NCI-H524 treated with DMSO at 0.1 percent for 48 hours (cell line): Measurements from ENCODE around the gene MLLT3.

Source experiments
- DNase-seq: peaks from one replicate; lab custom pipeline; 2025; lab: John Stamatoyannopoulos, UW

MLLT3 gene

GRCh38 chr9:20508242-20508641, 114.1 kb downstream of the MLLT3 start:
- no peak for DNase-seq

DNA sequence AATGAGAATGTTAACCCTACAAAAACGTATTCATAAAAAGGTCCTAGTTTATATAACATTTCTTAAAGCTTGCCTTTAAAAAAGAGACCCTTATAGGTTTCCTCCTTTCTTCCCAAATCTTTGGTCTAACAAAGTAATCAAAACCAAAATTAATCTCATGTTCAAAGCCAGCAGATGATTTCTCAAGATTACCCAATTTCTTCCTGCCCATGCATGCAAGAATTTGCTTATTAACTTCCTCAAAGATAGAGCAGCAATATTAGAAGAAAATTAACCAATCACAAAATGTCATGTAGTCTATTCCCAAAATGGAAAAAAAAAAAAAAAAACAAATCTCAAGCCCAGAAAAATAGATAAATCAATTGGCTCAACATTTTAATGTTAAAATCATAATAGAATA, 114.9 kb downstream of the MLLT3 start:
- no peak for DNase-seq

DNA sequence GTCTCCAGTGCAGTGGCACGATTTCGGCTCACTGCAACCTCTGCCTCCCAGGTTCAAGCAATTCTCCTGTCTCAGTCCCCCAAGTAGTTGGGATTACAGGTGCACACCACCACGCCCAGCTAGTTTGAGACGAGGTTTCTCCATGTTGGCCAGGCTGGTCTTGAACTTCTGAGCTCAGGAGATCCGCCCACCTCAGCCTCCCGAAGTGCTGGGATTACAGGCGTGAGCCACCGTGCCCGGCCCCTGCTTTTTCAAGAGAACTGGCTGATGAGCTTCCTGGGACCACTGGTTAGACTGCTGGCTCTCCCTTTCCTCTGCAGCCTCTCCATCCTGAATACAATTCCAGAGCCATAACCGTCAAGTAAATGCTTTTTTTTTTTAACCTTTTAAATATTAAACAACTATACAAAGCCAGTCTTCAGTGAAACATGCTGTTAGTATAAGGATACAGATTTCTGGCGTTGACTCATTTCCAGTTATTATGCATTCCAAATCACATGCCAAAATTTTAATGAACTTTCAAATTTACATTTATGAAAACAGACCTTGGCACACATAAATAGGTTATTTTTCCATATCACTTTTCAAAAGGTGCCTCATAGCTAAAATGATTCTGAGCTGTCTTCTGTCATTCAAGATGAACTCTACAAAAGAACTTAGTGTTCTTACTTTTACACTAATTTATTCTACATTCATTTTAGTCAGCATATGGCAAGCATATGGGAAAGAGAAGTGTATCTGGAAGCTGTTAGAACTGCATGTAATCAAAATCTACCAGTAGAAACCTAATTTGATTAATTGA, 116.0 kb downstream of the MLLT3 start:
- DNase-seq = no peak

GRCh38 chr9:20505574-20505973, 116.7 kb downstream of the MLLT3 start:
- DNase-seq = no peak

DNA sequence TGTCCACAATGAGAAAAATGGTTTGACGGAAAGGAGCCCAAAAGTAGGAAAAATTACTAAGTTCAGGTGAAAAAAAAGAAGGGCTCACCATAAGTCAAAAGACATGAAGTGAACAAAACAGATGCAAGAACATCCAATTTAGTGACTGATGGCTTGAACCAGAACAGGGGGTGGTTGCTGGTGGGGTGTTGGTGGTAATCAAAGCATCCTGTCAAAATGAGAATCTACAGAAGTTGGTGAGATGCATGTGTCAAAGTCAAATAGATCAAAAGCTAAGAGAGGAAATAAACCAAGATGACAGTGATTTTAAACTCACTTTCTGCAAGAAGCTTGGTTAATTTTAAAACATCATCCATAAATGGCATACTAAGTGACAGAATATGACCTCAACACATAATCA, 117.4 kb downstream of the MLLT3 start:
- no peak for DNase-seq

DNA sequence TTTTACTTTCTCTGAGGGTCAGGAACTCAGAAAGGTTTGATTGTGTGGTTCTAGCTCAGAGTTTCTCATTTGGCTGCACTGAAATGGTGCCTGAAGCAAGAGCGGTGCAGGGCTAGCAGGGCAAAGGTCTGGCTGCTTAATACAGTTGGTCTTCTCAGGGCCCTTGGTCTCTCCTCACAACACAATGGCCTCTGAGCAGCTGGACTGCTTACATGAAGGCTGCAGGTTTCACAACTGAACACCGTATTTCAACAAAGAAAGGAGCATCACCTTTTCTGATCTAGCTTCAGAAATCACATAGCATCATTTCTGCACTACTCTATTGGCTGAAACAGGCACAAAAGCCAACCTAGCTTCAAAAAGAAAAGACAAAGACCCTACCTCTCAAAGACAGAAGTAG, 122.2 kb downstream of the MLLT3 start:
- no peak for DNase-seq

DNA sequence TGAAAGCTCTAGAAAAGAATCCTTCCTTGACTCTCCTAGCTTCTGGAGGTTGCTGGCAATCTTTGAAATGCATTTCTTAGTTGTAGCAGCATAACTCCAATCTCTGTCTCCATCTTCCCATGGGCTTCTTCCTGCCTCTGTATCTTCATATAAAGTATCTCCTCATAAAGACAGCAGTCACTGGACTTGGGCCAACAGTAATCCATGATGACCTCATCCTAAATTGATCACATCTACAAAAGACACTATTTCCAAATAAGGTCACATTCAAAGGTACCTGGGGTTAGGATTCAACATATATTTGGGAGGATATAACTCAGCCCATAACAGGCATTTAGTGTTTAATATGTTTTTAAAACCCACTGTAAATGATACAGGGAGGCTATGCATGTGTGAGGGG, 123.3 kb downstream of the MLLT3 start:
- DNase-seq = no peak

- no peak for DNase-seq
Measured at GRCh38 chr9:20496328-20496727, 126.0 kb downstream of the MLLT3 start.

- DNase-seq = no peak
Measured at GRCh38 chr9:20495098-20495497, 127.2 kb downstream of the MLLT3 start.

- no peak for DNase-seq
Measured at GRCh38 chr9:20494035-20494434, 128.3 kb downstream of the MLLT3 start.

DNA sequence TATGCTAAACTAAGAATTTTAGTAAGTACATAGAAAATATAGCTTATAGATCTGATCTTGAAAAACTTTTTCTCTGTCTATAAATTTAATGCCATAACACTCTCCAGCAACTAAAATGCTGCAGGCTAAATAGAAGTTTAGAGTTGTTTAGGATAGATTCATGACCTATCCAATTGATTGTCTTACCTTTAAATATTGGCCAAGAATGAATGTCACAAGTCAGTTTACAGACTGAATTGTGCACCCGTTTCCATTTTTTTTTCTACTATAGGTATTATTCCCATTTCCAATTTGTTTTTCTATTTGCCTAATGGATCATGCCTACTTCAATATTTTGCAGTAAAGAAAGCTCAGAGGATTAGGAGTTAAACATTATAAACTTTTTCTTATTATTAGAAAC, 129.5 kb downstream of the MLLT3 start:
- no peak for DNase-seq

DNA sequence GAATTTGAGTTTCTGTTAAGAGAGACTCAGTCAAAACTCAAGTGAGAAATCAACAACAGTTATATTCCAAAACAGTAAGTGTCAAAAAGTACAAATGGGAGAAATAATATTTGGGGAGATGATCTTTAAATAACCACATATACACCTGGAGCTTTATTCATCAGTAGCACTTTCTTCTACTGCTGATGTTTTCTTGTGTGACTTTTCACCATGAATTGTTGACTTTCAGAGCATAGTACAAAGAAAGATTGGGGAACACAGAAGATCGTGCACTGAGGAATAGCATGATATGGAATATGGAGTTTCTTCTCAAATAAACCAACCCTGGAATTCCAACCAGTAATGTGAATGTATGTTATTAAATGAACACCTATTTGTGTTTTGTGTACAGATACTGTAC, 130.7 kb downstream of the MLLT3 start:
- DNase-seq = no peak

- no peak for DNase-seq
Measured at GRCh38 chr9:20490246-20490834, 132.0 kb downstream of the MLLT3 start.

GRCh38 chr9:20488691-20489090, 133.6 kb downstream of the MLLT3 start:
- no peak for DNase-seq

GRCh38 chr9:20486552-20486951, 135.7 kb downstream of the MLLT3 start:
- no peak for DNase-seq

DNA sequence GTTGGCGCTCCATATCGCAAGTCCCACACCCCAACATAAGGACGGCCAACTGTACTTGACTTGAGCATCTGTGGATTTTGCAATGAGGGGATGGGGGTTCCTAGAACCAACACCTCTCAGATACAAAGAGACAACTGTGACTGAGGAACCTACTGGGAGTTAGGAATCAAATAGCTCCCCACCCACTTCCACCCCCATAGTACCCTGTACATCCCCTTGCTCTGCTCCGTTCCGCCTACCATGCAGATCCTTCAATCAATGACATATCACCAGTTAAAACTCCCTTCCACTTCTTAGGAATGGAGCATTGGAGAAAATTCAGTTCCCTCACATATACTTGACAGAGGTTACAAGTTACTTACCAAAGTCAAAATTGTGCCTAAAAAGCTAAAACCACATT, 140.9 kb downstream of the MLLT3 start:
- no peak for DNase-seq

- DNase-seq = no peak
Measured at GRCh38 chr9:20480249-20480648, 142.1 kb downstream of the MLLT3 start.

DNA sequence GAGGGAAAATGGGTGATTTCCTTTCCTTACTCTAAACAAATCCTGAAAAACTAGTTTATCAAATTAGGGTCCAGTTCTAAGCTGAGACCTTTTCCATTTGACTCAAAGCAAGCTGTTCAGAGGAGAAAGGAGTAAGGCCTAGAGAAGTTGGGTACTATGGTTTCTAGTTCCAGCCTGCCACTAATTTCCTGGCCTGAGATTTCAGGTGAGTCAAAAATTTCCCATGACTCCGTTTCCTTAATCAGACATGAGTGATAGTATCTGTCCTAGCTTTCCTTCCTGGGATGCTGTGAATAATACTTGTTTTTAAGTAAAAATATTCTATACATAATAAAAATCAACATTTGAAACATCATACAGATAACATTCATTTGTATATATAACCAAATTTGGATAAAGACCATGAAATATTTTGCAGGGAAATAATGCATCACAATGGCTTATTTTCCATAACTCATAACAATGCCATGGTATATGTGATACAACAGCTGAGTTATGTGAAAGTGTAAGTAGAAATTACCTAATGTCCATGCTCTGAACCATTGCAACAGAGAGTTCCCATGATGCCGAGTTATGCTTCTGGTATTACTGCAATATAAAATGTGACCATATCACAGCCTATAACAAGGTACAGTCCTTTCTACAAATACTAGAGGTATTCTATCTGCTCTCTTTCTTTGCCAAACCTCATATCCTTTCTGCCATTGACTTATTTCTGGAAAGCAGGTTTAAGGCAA, 142.7 kb downstream of the MLLT3 start:
- no peak for DNase-seq

DNA sequence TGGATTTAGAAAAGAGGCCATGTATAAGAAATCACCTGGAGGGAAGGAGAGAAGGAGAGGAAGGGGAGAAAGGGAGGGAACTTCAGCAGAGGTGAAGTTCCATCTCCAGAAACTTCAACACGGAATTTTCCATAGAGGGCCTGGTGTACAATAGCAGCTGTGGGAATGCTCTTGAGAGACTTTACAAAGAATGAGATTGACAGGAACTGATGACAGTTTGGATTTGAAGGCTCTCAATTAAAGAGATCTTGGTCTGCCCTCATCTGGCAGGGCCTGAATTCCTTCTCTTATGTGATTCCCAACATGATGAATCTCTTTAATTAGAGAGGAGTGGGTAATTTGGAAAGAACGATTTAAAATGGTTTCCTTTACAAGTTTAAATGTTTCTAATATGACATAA, 143.5 kb downstream of the MLLT3 start:
- DNase-seq = no peak

- no peak for DNase-seq
Measured at GRCh38 chr9:20477940-20478620, 144.2 kb downstream of the MLLT3 start.

GRCh38 chr9:20476912-20477521, 145.3 kb downstream of the MLLT3 start:
- DNase-seq = no peak

GRCh38 chr9:20474496-20474895, 147.8 kb downstream of the MLLT3 start:
- no peak for DNase-seq
